DND-41 (cell line): ENCODE data around the gene TENT4B.

Experiments used
- ATAC-seq: fragments of 200-7000 bp; cut with Tn5 transposase; 3 replicates; pipeline ENCODE4 v1.9.1; 2021; ENCODE audit warnings: low read depth; ENCODE audit not compliant: insufficient read depth
- DNase-seq: peaks from one replicate; pipeline ENCODE4 v3.0.0-alpha.2; 2020
- H2AFZ ChIP-seq: 2 replicates; pipeline ENCODE4 v1.6.0; 2012; ENCODE audit warnings: low read depth, low read length
- H3K27ac ChIP-seq: 2 replicates; pipeline ENCODE4 v1.5.1; 2012; ENCODE audit warnings: low read length, inconsistent platforms
- H3K27me3 ChIP-seq: fragments of 200-600 bp; sonication (generic); 2 replicates; pipeline ENCODE4 v1.6.0; 2012; ENCODE audit warnings: low read length, mild to moderate bottlenecking, inconsistent platforms; ENCODE audit not compliant: insufficient read depth, poor library complexity
- H3K36me3 ChIP-seq: 2 replicates; pipeline ENCODE4 v1.5.1; 2012; ENCODE audit warnings: low read length, inconsistent platforms; ENCODE audit not compliant: insufficient read depth
- H3K4me1 ChIP-seq: 2 replicates; pipeline ENCODE4 v1.5.1; 2012; ENCODE audit warnings: mild to moderate bottlenecking, low read length; ENCODE audit not compliant: insufficient read depth
- H3K4me2 ChIP-seq: 2 replicates; pipeline ENCODE4 v1.6.0; 2012; ENCODE audit warnings: mild to moderate bottlenecking, moderate library complexity, low read length, inconsistent platforms; ENCODE audit not compliant: insufficient read depth
- H3K4me3 ChIP-seq, 2 experiments: fragments of 200-600 bp in 1 of 2; shearing (Covaris generic) in 1 of 2; 2 replicates each; pipeline ENCODE4 v1.5.1; 2012 to 2016; ENCODE audit warnings: inconsistent platforms in 2 of 2, low read length in 2 of 2, mild to moderate bottlenecking in 2 of 2, low read depth in 1 of 2, moderate library complexity in 1 of 2
- H3K79me2 ChIP-seq: 2 replicates; pipeline ENCODE4 v1.6.0; 2012; ENCODE audit warnings: low read length, inconsistent platforms; ENCODE audit not compliant: insufficient read depth
- H3K9ac ChIP-seq: 2 replicates; pipeline ENCODE4 v1.6.0; 2012; ENCODE audit warnings: low read depth, mild to moderate bottlenecking, inconsistent platforms, low read length, moderate library complexity
- H3K9me3 ChIP-seq: 2 replicates; pipeline ENCODE4 v1.5.1; 2012; ENCODE audit warnings: low read length, moderate library complexity, mild to moderate bottlenecking, inconsistent platforms; ENCODE audit not compliant: insufficient read depth, severe bottlenecking
- H4K20me1 ChIP-seq: 2 replicates; pipeline ENCODE4 v1.6.0; 2012; ENCODE audit warnings: low read length; ENCODE audit not compliant: insufficient read depth
- EZH2 ChIP-seq: IDR thresholded peaks from 3 replicates; pipeline ENCODE4 v1.6.1; 2012; ENCODE audit warnings: borderline replicate concordance, low read depth, mild to moderate bottlenecking, moderate library complexity, low read length, inconsistent platforms; ENCODE audit not compliant: severe bottlenecking
- TF ChIP-seq, protein P1 (sequence below): IDR thresholded peaks from 2 replicates; pipeline ENCODE4 v1.5.1; 2012; ENCODE audit warnings: borderline replicate concordance, low read length, moderate library complexity, mild to moderate bottlenecking; ENCODE audit not compliant: poor library complexity, severe bottlenecking; ENCODE audit errors: extremely low read depth

The TENT4B gene

DNA sequence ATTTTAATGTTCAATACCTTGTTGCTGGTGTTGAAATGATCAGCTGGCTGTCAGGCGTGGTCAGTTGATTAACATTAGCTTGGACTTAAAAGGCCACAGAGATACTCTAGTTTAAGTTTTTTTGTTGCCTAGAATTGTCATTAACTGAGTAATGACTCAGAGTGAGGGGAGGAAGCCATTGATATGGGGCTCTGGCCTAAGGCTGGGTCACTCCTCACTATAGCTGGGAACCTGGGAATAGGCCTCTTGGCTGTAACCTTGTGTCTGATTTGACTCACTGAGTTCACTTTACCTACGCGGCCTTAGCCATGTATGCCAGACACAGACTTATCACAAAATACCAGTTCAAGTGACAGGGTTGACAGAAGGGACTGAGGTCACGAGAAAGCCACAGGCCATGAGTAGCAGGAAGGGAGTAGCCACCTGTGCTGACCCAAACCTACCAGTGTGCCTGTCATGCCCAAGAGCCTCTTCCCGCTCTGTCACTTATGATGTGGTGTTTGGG lies 75.3 kb downstream of the TENT4B start:
- Histone ChIP-seq H3K79me2 (no peaks in the 10 kb centered on the region), H4K20me1 (no peaks in the 10 kb centered on the region), H3K9ac (no peak overlapping the region), H3K9me3 (no peaks in the 10 kb centered on the region), H3K27me3 (no peaks in the 10 kb centered on the region), H3K27ac (no peak overlapping the region), H2AFZ (no peak overlapping the region), H3K4me1 (no peaks in the 10 kb centered on the region), H3K4me3 (no peak overlapping the region), H3K36me3 (peaks cover 36% of the 10 kb centered on the region), H3K4me2 (no peak overlapping the region)
- TF ChIP-seq, protein P1, sequence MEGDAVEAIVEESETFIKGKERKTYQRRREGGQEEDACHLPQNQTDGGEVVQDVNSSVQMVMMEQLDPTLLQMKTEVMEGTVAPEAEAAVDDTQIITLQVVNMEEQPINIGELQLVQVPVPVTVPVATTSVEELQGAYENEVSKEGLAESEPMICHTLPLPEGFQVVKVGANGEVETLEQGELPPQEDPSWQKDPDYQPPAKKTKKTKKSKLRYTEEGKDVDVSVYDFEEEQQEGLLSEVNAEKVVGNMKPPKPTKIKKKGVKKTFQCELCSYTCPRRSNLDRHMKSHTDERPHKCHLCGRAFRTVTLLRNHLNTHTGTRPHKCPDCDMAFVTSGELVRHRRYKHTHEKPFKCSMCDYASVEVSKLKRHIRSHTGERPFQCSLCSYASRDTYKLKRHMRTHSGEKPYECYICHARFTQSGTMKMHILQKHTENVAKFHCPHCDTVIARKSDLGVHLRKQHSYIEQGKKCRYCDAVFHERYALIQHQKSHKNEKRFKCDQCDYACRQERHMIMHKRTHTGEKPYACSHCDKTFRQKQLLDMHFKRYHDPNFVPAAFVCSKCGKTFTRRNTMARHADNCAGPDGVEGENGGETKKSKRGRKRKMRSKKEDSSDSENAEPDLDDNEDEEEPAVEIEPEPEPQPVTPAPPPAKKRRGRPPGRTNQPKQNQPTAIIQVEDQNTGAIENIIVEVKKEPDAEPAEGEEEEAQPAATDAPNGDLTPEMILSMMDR: no peak
- no peak for TF ChIP-seq EZH2
- DNase-seq (no peak), ATAC-seq (no peak)

DNA sequence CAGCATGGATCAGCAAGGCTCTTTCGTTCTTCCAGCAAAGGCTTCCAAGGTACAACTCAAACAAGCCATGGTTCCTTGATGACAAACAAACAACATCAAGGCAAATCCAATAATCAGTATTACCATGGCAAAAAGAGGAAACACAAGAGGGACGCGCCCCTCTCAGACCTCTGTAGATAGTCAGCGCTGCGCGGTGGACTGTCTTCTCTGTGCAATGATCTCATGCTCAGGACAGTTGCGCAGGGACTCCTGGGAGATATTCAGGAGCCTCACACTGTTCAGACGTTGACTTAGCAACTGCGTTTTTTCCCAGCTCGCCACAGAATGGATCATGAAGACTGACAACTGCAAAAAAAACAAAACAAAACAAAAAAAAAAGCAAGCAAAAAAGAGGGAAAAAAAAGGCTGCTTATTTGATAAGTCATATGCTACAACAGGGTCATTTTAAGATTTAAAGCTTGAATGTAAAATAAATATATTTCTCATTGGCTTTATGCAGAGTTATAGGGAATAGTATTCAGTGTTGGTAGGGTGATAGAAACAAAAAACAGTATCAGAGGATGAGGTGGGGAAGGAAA lies 76.1 kb downstream of the TENT4B start:
- Histone ChIP-seq H3K9me3 (no peaks in the 10 kb centered on the region), H3K27me3 (no peaks in the 10 kb centered on the region), H3K79me2 (no peaks in the 10 kb centered on the region), H3K27ac (no peak overlapping the region), H2AFZ (no peak overlapping the region), H3K4me3 (no peak overlapping the region), H3K4me2 (no peak overlapping the region), H3K4me1 (no peaks in the 10 kb centered on the region), H3K9ac (no peak overlapping the region), H4K20me1 (no peaks in the 10 kb centered on the region), H3K36me3 (peaks cover 35% of the 10 kb centered on the region)
- DNase-seq: no peak
- TF ChIP-seq EZH2: no peak
- TF ChIP-seq, protein P1: no peak
- no peak for ATAC-seq

DNA sequence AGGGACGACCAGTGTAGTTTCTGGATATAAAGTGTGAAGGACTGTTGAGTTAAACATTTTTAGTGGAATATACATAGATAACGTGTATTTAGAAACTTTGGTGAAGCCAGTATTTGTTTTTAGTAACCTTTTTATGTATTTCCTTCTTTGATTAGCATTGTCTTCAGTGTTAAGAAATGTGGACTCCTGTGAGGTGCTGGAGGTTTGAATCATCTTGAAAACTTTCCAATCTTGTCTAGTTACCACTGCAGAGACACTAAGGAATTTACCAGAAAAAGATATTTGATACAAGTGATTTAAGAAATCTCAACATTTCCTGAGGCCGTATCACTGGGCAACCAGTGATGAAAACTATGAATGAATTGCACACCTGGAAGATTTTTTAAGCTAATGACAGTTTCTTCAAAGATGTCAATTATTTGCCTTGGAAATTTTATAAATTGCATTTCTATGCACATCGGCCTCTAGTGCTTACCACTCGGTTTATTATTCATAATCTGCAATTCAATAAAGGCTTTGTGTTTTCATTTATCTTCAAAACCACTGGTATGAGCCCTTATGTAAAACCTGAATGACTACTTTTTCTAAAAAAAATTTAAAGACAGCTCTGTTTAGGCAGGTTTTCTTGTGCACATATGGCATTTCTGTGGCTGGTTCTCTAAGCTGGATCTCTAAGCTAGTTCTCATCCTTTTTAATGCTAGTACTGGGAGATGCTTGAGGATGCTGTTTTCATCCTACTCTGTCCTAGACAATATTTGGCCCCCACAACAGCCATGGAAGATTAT lies 81.9 kb downstream of the TENT4B start:
- TF ChIP-seq, protein P1: no peak
- no peak for TF ChIP-seq EZH2
- Histone ChIP-seq H3K9ac (no peak overlapping the region), H3K4me3 (no peak overlapping the region), H2AFZ (no peak overlapping the region), H3K27me3 (no peaks in the 10 kb centered on the region), H4K20me1 (no peaks in the 10 kb centered on the region; the same call in 1 of the 2 replicates), H3K9me3 (no peaks in the 10 kb centered on the region), H3K4me1 (no peaks in the 10 kb centered on the region), H3K4me2 (no peak overlapping the region), H3K36me3 (no peaks in the 10 kb centered on the region), H3K79me2 (no peaks in the 10 kb centered on the region), H3K27ac (no peak overlapping the region)
- no peak for DNase-seq
- ATAC-seq: no peak
